ENCODE data around the gene CEBPB.

CEBPB gene

DNA sequence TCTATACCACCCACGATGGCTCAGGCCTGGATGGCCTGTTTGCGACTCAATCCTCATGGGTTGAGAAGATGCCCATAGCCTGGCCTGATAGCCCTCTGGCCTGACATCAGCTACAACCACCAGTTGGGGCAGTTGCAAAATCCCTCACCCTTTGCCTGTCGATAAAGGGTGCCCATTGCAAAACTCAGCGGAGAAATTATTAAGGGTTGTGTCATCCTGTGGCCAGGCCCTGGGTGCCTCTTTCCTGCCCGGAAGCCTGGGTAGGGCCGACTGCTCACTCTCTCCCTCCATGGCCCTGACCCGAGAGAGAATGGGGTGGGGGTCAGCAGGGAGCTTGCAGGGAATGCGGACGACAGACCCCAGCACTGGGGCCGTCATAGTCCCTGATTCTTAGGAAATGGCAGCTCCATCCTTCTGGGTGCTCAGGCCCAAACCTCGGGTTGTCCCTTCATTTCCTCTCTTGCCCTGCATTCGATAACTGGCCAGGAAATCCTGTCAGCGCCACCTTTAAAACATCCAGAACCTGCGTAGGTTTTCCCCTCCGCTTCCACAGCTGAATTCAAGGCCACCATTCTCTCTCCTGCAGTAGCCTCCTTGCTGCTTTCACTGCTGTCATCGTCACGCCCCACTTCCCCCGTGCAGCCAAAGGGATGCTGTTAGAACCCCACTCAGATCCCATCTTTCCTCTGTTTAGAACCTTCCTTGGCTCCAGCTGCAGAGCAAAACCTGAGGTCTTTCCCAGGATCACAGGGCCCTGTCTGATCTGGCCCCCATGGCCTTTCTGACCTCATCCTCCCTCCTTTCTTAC lies 31.1 kb downstream of the CEBPB start:
- DNase-seq: no peak
- H2AFZ ChIP-seq (ENCODE audit: low read length): no peak overlapping the region

DNA sequence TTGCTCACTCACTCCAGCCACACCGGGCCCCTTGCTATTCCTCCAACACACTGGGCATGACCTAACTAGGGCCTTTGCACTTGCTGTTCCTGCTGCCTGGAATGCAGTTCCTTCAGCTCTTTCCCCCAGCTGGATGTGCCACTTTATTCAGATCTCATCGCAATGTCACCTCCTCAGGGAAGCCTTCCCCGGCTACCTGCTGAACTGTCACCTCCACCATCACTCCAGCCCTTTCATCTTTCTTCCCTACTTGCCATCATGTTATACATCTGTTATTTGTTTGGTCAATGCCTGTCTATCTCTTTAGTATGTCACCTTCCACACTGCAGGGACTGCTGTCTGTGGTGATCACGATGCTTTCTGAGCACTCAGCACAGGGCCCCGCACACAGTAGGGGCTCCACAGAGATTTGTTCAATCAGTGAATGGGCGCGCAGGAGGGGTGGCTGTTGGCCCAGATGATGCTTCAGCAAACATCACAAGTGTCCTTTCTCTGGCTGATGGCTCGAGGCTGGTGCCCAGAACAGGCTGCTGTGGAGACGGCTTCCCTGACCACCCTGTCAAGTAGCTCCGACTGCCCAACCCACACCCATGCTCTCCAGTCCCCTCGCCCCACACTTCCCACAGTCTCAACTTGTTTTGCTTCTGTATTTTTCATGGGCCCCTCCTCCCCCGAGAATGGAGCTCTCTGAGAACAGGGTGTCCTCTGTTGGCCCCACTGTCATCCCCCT lies 31.8 kb downstream of the CEBPB start:
- TF ChIP-seq EZH2 (optimal IDR thresholded peaks at IDR 0.05; ENCODE audit: low read depth, low read length): no peak
- no peak overlapping the region for H2AFZ ChIP-seq (ENCODE audit: low read length)
- H3K4me2 ChIP-seq (ENCODE audit: low read depth, low read length): no peak overlapping the region
- no peak overlapping the region for H3K9ac ChIP-seq (ENCODE audit: low read length)
- no peak overlapping the region for H3K4me3 ChIP-seq (ENCODE audit: low read length)
- H3K36me3 ChIP-seq (replicated peaks; ENCODE audit: insufficient read depth, low read length): no peaks in the 10 kb centered on the region
- H3K27ac ChIP-seq (ENCODE audit: low read length): no peak overlapping the region
- no peaks in the 10 kb centered on the region for H3K79me2 ChIP-seq (ENCODE audit: low read length)
- no peaks in the 10 kb centered on the region for H3K4me1 ChIP-seq (ENCODE audit: low read length)
- no peaks in the 10 kb centered on the region for H3K9me3 ChIP-seq (replicated peaks; ENCODE audit: insufficient read depth, low read length)
- no peaks in the 10 kb centered on the region for H3F3A ChIP-seq (ENCODE audit: insufficient read depth, low read length)
- no peak for DNase-seq
- H4K20me1 ChIP-seq (ENCODE audit: insufficient read depth, low read length): no peaks in the 10 kb centered on the region
- H3K27me3 ChIP-seq (replicated peaks; ENCODE audit: insufficient read depth, low read length): peaks cover 21% of the 10 kb centered on the region; the same call in 1 of the 2 replicates
- H3K9me2 ChIP-seq (replicated peaks; ENCODE audit: insufficient read depth, low read length): no peaks in the 10 kb centered on the region

More for the DNA sequence above, 31.1 kb downstream of the CEBPB start:
- H3K27ac ChIP-seq (ENCODE audit: low read length): no peak overlapping the region
- H3K4me2 ChIP-seq (ENCODE audit: low read depth, low read length): no peak overlapping the region
- no peaks in the 10 kb centered on the region for H3K4me1 ChIP-seq (ENCODE audit: low read length)
- TF ChIP-seq EZH2phosphoT487 (IDR thresholded peaks at IDR 0.05; ENCODE audit: low read length): no peak
- no peak for TF ChIP-seq EZH2 (optimal IDR thresholded peaks at IDR 0.05; ENCODE audit: low read depth, low read length)
- TF ChIP-seq, protein P1, sequence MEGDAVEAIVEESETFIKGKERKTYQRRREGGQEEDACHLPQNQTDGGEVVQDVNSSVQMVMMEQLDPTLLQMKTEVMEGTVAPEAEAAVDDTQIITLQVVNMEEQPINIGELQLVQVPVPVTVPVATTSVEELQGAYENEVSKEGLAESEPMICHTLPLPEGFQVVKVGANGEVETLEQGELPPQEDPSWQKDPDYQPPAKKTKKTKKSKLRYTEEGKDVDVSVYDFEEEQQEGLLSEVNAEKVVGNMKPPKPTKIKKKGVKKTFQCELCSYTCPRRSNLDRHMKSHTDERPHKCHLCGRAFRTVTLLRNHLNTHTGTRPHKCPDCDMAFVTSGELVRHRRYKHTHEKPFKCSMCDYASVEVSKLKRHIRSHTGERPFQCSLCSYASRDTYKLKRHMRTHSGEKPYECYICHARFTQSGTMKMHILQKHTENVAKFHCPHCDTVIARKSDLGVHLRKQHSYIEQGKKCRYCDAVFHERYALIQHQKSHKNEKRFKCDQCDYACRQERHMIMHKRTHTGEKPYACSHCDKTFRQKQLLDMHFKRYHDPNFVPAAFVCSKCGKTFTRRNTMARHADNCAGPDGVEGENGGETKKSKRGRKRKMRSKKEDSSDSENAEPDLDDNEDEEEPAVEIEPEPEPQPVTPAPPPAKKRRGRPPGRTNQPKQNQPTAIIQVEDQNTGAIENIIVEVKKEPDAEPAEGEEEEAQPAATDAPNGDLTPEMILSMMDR (IDR thresholded peaks at IDR 0.05; ENCODE audit: low read length): no peak
- H3K9me2 ChIP-seq (replicated peaks; ENCODE audit: insufficient read depth, low read length): no peaks in the 10 kb centered on the region
- H4K20me1 ChIP-seq (ENCODE audit: insufficient read depth, low read length): no peaks in the 10 kb centered on the region
- H3K9me3 ChIP-seq (replicated peaks; ENCODE audit: insufficient read depth, low read length): no peaks in the 10 kb centered on the region
- H3K9ac ChIP-seq (ENCODE audit: low read length): no peak overlapping the region
- H3K4me3 ChIP-seq (ENCODE audit: low read length): no peak overlapping the region
- H3K27me3 ChIP-seq (replicated peaks; ENCODE audit: insufficient read depth, low read length): peaks cover 20% of the 10 kb centered on the region; the same call in 1 of the 2 replicates
- H3F3A ChIP-seq (ENCODE audit: insufficient read depth, low read length): no peaks in the 10 kb centered on the region
- no peaks in the 10 kb centered on the region for H3K36me3 ChIP-seq (replicated peaks; ENCODE audit: insufficient read depth, low read length)
- H3K79me2 ChIP-seq (ENCODE audit: low read length): no peaks in the 10 kb centered on the region

DNA sequence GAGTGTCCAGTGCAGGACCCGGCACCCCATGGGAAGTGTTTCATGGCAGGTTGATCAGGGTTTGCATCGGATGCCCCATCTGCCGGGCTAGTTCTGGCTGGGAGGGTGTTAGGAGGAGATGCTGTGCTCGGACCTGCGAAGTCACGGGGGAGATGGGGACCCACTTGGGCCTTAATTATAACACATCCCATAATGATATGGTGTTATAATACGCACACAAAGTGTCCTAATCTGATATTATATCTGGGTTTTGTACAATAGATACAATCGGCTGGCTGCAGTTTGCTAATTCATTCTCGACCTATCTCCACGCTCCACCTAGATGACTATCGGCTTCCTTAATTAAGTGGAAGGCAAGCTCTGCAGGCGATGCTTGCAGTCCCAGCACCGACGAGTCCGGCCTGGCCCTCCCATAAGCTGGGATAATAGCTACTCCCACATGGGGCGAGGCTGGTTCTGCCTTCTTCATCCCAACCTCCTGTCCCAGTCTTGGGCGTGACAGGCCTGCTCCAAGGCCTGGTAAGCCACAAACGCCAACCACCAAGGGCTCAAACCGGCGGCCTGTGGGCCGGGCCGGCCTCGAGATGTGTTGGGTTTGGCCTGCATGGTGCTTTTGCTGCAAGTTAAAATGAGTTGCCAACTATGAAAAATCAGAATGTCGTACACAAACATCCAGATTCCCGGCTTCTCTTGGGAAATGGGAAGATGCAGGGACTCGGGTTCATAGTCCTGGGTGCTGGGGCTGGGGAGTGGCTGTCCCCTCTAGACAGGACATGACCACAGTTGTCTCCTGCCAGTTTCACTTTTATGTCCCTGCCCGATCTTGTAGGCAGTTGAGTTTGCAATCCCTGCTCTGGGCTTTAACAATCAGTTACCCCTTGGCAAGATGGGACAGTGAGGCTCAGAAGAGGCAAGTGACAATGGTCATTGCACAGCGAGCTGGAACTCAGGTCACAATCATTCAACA lies 32.7 kb downstream of the CEBPB start:
- H3F3A ChIP-seq (ENCODE audit: insufficient read depth, low read length): no peaks in the 10 kb centered on the region
- no peaks in the 10 kb centered on the region for H3K36me3 ChIP-seq (replicated peaks; ENCODE audit: insufficient read depth, low read length)
- DNase-seq: no peak
- H3K79me2 ChIP-seq (ENCODE audit: low read length): no peaks in the 10 kb centered on the region
- no peak overlapping the region for H3K4me2 ChIP-seq (ENCODE audit: low read depth, low read length)
- no peaks in the 10 kb centered on the region for H3K4me1 ChIP-seq (ENCODE audit: low read length)
- TF ChIP-seq, protein P1 (IDR thresholded peaks at IDR 0.05; ENCODE audit: low read length): no peak
- TF ChIP-seq EZH2 (optimal IDR thresholded peaks at IDR 0.05; ENCODE audit: low read depth, low read length) (no peak), EZH2phosphoT487 (IDR thresholded peaks at IDR 0.05; ENCODE audit: low read length) (no peak)
- H4K20me1 ChIP-seq (ENCODE audit: insufficient read depth, low read length): no peaks in the 10 kb centered on the region
- no peaks in the 10 kb centered on the region for H3K9me2 ChIP-seq (replicated peaks; ENCODE audit: insufficient read depth, low read length)
- no peak overlapping the region for H2AFZ ChIP-seq (ENCODE audit: low read length)
- H3K27me3 ChIP-seq (replicated peaks; ENCODE audit: insufficient read depth, low read length): peaks cover 26% of the 10 kb centered on the region; the same call in 1 of the 2 replicates
- H3K4me3 ChIP-seq (ENCODE audit: low read length): no peak overlapping the region
- no peaks in the 10 kb centered on the region for H3K9me3 ChIP-seq (replicated peaks; ENCODE audit: insufficient read depth, low read length)
- no peak overlapping the region for H3K27ac ChIP-seq (ENCODE audit: low read length)
- no peak overlapping the region for H3K9ac ChIP-seq (ENCODE audit: low read length)
